Measurements from ENCODE around the gene AIPL1. TPM values are rescaled to one million over a fixed set of nuclear protein-coding genes. Genes with fewer than 3 reads are reported as not detected.

Gene AIPL1
- total RNA-seq, 4 donors from 2014 or later: not detected

- H3K4me3 ChIP-seq (ENCODE audit: low read depth, poor library complexity, severe bottlenecking): no peak overlapping the region
- WGBS, 2 donors: 79 to 86% methylated on average over 9 of the region's 9 CpGs
- intact Hi-C loops (cut with DNase I; ENCODE audit: low total_unique reads): no loop called here
- no peak for TF ChIP-seq POLR2A (IDR thresholded peaks at IDR 0.05)
- TF ChIP-seq, protein P1, sequence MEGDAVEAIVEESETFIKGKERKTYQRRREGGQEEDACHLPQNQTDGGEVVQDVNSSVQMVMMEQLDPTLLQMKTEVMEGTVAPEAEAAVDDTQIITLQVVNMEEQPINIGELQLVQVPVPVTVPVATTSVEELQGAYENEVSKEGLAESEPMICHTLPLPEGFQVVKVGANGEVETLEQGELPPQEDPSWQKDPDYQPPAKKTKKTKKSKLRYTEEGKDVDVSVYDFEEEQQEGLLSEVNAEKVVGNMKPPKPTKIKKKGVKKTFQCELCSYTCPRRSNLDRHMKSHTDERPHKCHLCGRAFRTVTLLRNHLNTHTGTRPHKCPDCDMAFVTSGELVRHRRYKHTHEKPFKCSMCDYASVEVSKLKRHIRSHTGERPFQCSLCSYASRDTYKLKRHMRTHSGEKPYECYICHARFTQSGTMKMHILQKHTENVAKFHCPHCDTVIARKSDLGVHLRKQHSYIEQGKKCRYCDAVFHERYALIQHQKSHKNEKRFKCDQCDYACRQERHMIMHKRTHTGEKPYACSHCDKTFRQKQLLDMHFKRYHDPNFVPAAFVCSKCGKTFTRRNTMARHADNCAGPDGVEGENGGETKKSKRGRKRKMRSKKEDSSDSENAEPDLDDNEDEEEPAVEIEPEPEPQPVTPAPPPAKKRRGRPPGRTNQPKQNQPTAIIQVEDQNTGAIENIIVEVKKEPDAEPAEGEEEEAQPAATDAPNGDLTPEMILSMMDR (IDR thresholded peaks at IDR 0.05): no peak
- no peak for DNase-seq (ENCODE audit: low spot score in 2 of 2)
Measured at GRCh38 chr17:6460531-6461161, 25.7 kb upstream of the AIPL1 start.

DNA sequence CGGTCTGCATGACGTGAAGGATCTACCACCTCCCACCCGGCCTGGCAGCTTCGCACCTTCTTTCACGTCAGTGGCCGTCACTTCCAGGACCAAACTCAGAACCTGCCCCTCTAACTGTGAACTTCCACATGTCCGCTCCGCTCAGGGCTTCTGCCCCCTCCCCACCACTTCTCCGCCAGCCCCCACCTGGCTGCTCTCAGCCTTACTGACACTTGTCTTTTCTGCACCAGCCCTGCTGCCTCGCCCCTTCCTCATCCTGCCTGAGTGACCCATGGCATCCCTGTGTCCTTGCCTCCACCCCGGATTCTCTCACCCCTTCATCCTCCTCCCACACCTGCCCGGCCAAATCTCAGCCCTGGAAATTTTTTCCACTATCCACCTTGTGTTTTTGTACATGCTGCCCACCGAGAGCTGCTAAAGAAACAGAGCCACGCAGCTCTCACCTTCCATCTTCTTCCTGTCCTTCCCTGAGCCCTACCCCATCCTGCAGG lies 23.6 kb upstream of the AIPL1 start:
- intact Hi-C loops (cut with DNase I; ENCODE audit: low total_unique reads): no loop called here
- no peak overlapping the region for H3K4me3 ChIP-seq (ENCODE audit: low read depth, poor library complexity, severe bottlenecking)
- 82 to 91% methylated on average over 14 of the region's 14 CpGs for WGBS, 2 donors
- no peak for DNase-seq (ENCODE audit: low spot score in 2 of 2)
- no peak for TF ChIP-seq POLR2A (IDR thresholded peaks at IDR 0.05)

- intact Hi-C loops (cut with DNase I; ENCODE audit: low total_unique reads): no loop called here
- no peak for TF ChIP-seq POLR2A (IDR thresholded peaks at IDR 0.05)
- TF ChIP-seq, protein P1 (IDR thresholded peaks at IDR 0.05): no peak
- 77% methylated on average over 10 of the region's 10 CpGs for WGBS, 2 donors
- no peak for DNase-seq (ENCODE audit: low spot score in 2 of 2)
- H3K4me3 ChIP-seq (ENCODE audit: low read depth, poor library complexity, severe bottlenecking): no peak overlapping the region
Measured at GRCh38 chr17:6457688-6458459, 23.0 kb upstream of the AIPL1 start.

DNA sequence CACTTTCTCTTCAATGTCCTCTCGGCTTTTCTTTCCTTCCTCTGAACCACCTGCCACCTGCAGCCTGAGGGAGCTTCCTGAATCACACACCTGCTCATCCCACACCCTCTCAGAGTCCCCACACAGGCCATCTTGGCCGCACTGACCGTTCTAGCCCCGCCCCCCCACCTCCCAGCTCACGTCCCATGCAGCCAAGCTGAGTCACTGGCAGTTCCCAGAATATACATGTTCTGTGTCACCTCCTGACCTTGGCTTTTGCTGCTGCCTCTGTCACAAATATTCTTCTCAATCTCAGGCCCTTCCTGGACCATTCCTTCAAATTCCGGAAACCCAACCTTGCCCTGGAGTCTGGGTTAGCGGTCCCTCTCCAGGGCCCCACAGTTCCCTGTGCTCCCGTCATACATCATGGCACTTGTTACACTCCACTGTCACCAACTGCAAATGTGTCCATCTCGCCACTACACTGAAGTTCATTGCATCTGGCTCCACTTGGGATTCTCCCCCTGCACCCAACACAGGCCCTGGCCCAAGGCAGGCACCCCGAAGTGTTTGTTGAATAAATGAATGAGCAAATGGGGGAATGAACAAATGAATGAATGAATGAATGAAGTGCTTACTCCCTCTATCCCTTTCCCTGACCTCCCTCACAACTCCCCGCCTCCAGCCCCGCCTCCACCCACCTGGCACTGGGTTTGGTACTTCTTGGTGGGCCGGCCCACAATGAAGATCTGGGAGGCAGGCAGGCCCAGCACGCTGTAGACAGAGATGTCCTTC lies 22.2 kb upstream of the AIPL1 start:
- WGBS, 2 donors: 74% methylated on average over 14 of the region's 14 CpGs
- H3K4me3 ChIP-seq (ENCODE audit: low read depth, poor library complexity, severe bottlenecking): no peak overlapping the region
- intact Hi-C loops (cut with DNase I; ENCODE audit: low total_unique reads): no loop called here
- no peak for DNase-seq (ENCODE audit: low spot score in 2 of 2)
- TF ChIP-seq POLR2A (IDR thresholded peaks at IDR 0.05): no peak
- TF ChIP-seq, protein P1 (IDR thresholded peaks at IDR 0.05): no peak

DNA sequence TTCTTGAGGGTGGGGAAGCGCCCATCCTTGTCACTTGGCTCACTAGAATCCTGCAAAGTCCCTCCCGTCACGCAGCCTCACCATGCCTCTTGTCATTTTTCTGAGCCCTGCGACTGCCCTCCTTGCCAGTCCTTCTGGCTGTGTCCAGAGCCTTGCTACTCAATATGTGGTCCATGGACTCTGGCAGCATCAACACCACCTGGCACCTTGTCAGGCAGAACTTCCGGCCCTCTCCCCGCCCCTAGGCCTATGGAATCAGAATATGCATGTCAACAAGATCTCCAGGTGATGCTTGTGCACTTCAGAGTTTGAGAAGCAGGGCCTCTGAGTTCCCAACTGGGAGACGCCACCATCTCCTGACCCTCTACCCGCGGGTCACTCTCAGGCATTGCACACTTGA lies 21.4 kb upstream of the AIPL1 start:
- 76 to 88% methylated on average over 9 of the region's 9 CpGs for WGBS, 2 donors
- no peak for DNase-seq (ENCODE audit: low spot score in 2 of 2)
- intact Hi-C loops (cut with DNase I; ENCODE audit: low total_unique reads): no loop called here
- H3K4me3 ChIP-seq (ENCODE audit: low read depth, poor library complexity, severe bottlenecking): no peak overlapping the region
- TF ChIP-seq POLR2A (IDR thresholded peaks at IDR 0.05): no peak
- TF ChIP-seq, protein P1 (IDR thresholded peaks at IDR 0.05): no peak

- DNase-seq (ENCODE audit: low spot score in 2 of 2): no peak
- 0 to 1% methylated on average over 25 to 32 of the region's 35 CpGs for WGBS, 2 donors
- intact Hi-C loops (cut with DNase I; ENCODE audit: low total_unique reads): no loop called here
- H3K4me3 ChIP-seq (ENCODE audit: low read depth, poor library complexity, severe bottlenecking): no peak overlapping the region
- TF ChIP-seq, protein P1 (IDR thresholded peaks at IDR 0.05): no peak
- no peak for TF ChIP-seq POLR2A (IDR thresholded peaks at IDR 0.05)
Measured at GRCh38 chr17:6455321-6455705, 20.4 kb upstream of the AIPL1 start.

Measured in lower leg skin (tissue), 4 donors.